Thoracic aorta (tissue), 2 donors: ENCODE measurements around the gene MAG. TPM values are rescaled to one million over a fixed set of nuclear protein-coding genes. Genes with fewer than 3 reads are reported as not detected.

Experiments used
- ATAC-seq: fragments of 150-250 bp; one replicate; pipeline ENCODE4 v1.8.0; 2017; ENCODE audit warnings: low read depth; ENCODE audit not compliant: insufficient number of reproducible peaks, low FRiP score
- DNase-seq: peaks from one replicate; pipeline ENCODE4 v3.0.0-alpha.2; 2020; ENCODE audit warnings: low spot score
- H3K27ac ChIP-seq, 2 donors: fragments of 200-600 bp; sonication (generic); 1 replicate in 1 of 2; 2 replicates in 1 of 2; pipeline ENCODE4 v1.5.1; 2016; ENCODE audit warnings: mild to moderate bottlenecking in 2 of 2, moderate library complexity in 2 of 2
- H3K27me3 ChIP-seq: fragments of 200-600 bp; sonication (generic); replicated peaks from 2 replicates; pipeline ENCODE4 v1.6.0; 2016; ENCODE audit warnings: mild to moderate bottlenecking; ENCODE audit not compliant: insufficient read depth
- H3K36me3 ChIP-seq: fragments of 200-600 bp; sonication (generic); one replicate; pipeline ENCODE4 v1.5.1; 2016
- H3K4me1 ChIP-seq, 2 donors: fragments of 200-600 bp; sonication (generic); 1 replicate in 1 of 2; 2 replicates in 1 of 2; pipeline versions ENCODE4 v1.5.1 to v1.6.0; 2016; ENCODE audit warnings: low read depth in 2 of 2, mild to moderate bottlenecking in 1 of 2; ENCODE audit not compliant: control insufficient read depth in 1 of 2
- H3K4me3 ChIP-seq: fragments of 200-600 bp; sonication (generic); 2 replicates; pipeline ENCODE4 v1.5.1; 2016; ENCODE audit warnings: mild to moderate bottlenecking
- H3K9me3 ChIP-seq: fragments of 200-600 bp; sonication (generic); 2 replicates; pipeline ENCODE4 v1.5.1; 2016
- CTCF ChIP-seq: fragments of 200-600 bp; sonication (generic); IDR thresholded peaks from one replicate; pipeline ENCODE4 v1.5.1; 2019; ENCODE audit warnings: antibody characterized with exemption
- total RNA-seq, 2 donors: library from RNA; depleted of rRNA; stranded (reverse); fragments of >200 nt; gene quantifications; one replicate each; pipeline versions ENCODE4 v1.1.0 to v1.2.3, GENCODE V29; 2016

MAG gene
- total RNA-seq, 2 donors from 2014 or later = 2.8 TPM; not detected in 1

GRCh38 chr19:35352448-35353304 lies 60.7 kb downstream of the MAG start:
- Histone ChIP-seq H3K27ac (no peak overlapping the region), H3K4me3 (no peak overlapping the region), H3K27me3 (no peaks in the 10 kb centered on the region), H3K36me3 (no peaks in the 10 kb centered on the region), H3K4me1 (no peaks in the 10 kb centered on the region), H3K9me3 (no peaks in the 10 kb centered on the region)
- DNase-seq = no peak
- TF ChIP-seq CTCF = peak; percentile 30
- no peak for ATAC-seq

GRCh38 chr19:35353635-35354034 lies 61.7 kb downstream of the MAG start:
- no peak for TF ChIP-seq CTCF

GRCh38 chr19:35354898-35355297 lies 62.9 kb downstream of the MAG start:
- Histone ChIP-seq H3K9me3 (no peaks in the 10 kb centered on the region), H3K4me3 (no peak overlapping the region), H3K27ac (no peak overlapping the region), H3K36me3 (no peaks in the 10 kb centered on the region), H3K27me3 (no peaks in the 10 kb centered on the region), H3K4me1 (no peaks in the 10 kb centered on the region)
- no peak for ATAC-seq
- TF ChIP-seq CTCF = no peak
- no peak for DNase-seq

More at GRCh38 chr19:35353635-35354034, 61.7 kb downstream of the MAG start:
- H3K27ac ChIP-seq = no peak overlapping the region
- no peaks in the 10 kb centered on the region for H3K36me3 ChIP-seq
- ATAC-seq = no peak
- no peaks in the 10 kb centered on the region for H3K27me3 ChIP-seq
- no peak overlapping the region for H3K4me3 ChIP-seq
- no peak for DNase-seq
- no peaks in the 10 kb centered on the region for H3K9me3 ChIP-seq
- no peaks in the 10 kb centered on the region for H3K4me1 ChIP-seq

- no peak for ATAC-seq
Measured at GRCh38 chr19:35355791-35356460, 64.0 kb downstream of the MAG start.

More at GRCh38 chr19:35355791-35356460, 64.0 kb downstream of the MAG start:
- Histone ChIP-seq H3K4me3 (no peak overlapping the region), H3K27me3 (no peaks in the 10 kb centered on the region), H3K36me3 (no peaks in the 10 kb centered on the region), H3K27ac (no peak overlapping the region), H3K4me1 (no peaks in the 10 kb centered on the region), H3K9me3 (no peaks in the 10 kb centered on the region)
- no peak for DNase-seq
- TF ChIP-seq CTCF = no peak
